Gastrocnemius medialis (tissue), 4 donors: ENCODE data around the gene CPNE5. TPM values are rescaled to one million over a fixed set of nuclear protein-coding genes. Genes with fewer than 3 reads are reported as not detected.

Experiments
- ATAC-seq, 2 donors: fragments of 150-250 bp; one replicate each; pipeline ENCODE4 v1.9.1; 2016
- DNase-seq, 2 donors: peaks; one replicate each; pipeline ENCODE4 v3.0.0-alpha.2; 2019
- H3K27ac ChIP-seq, 4 donors: fragments of 200-600 bp; sonication (generic); 1 replicate in 1 of 4; 2 replicates in 3 of 4; pipeline ENCODE4 v1.5.1; 2016 to 2018; ENCODE audit warnings: mild to moderate bottlenecking in 2 of 4, moderate library complexity in 1 of 4
- H3K27me3 ChIP-seq, 3 donors: fragments of 200-600 bp; sonication (generic) in 2 of 3; 1 replicate in 1 of 3; 2 replicates in 2 of 3; pipeline versions ENCODE4 v1.5.1 to v1.6.0; 2016 to 2019; ENCODE audit warnings: mild to moderate bottlenecking in 1 of 3, moderate library complexity in 1 of 3
- H3K36me3 ChIP-seq, 2 donors: fragments of 200-600 bp; sonication (generic) in 1 of 2; one replicate each; pipeline ENCODE4 v1.5.1; 2017 to 2018
- H3K4me1 ChIP-seq, 2 donors: fragments of 200-600 bp; sonication (generic) in 1 of 2; one replicate each; pipeline ENCODE4 v1.5.1; 2016 to 2017; ENCODE audit warnings: mild to moderate bottlenecking in 2 of 2
- H3K4me3 ChIP-seq, 4 donors: fragments of 200-600 bp; sonication (generic) in 3 of 4; 1 replicate in 1 of 4; 2 replicates in 3 of 4; pipeline ENCODE4 v1.5.1; 2016 to 2019; ENCODE audit warnings: mild to moderate bottlenecking in 2 of 4
- H3K9me3 ChIP-seq, 3 donors: fragments of 200-600 bp; sonication (generic) in 2 of 3; 1 replicate in 1 of 3; 2 replicates in 2 of 3; pipeline ENCODE4 v1.5.1; 2016 to 2019
- CTCF ChIP-seq, 5 experiments: fragments of 450-650 bp in 3 of 5; fragments of 200-600 bp in 2 of 5; sonication (generic) in 2 of 5; IDR thresholded peaks in 4 of 5; conservative IDR thresholded peaks in 1 of 5; 1 replicate in 4 of 5; 2 replicates in 1 of 5; pipeline ENCODE4 v1.5.1; 2016 to 2019; ENCODE audit warnings: antibody characterized with exemption in 5 of 5, mild to moderate bottlenecking in 3 of 5, moderate library complexity in 3 of 5
- POLR2A ChIP-seq, 2 donors: fragments of 450-650 bp; IDR thresholded peaks; one replicate each; pipeline ENCODE4 v1.6.1; 2017; ENCODE audit warnings: antibody characterized with exemption in 2 of 2, mild to moderate bottlenecking in 2 of 2, moderate library complexity in 2 of 2
- in situ Hi-C, 4 donors: fragments of 200-750 bp; cut with MboI; loops; one replicate each; pipeline versions ENCODE4 v1.15.0 to v1.8.0; 2017; ENCODE audit warnings: low sequenced_read_pairs in 4 of 4
- intact Hi-C: fragments of 100-400 bp; cut with DNase I; formaldehyde crosslinking; loops from one replicate; pipeline ENCODE4 v1.15.1; 2023; ENCODE audit warnings: low total_unique reads
- total RNA-seq, 4 donors: library from RNA; depleted of rRNA; stranded (reverse); fragments of >200 nt; gene quantifications; one replicate each; pipeline versions ENCODE4 v1.1.0 to v1.2.3, GENCODE V29; 2016

CPNE5 gene
- total RNA-seq, 4 donors from 2014 or later = 0.11 TPM; not detected in 3

DNA sequence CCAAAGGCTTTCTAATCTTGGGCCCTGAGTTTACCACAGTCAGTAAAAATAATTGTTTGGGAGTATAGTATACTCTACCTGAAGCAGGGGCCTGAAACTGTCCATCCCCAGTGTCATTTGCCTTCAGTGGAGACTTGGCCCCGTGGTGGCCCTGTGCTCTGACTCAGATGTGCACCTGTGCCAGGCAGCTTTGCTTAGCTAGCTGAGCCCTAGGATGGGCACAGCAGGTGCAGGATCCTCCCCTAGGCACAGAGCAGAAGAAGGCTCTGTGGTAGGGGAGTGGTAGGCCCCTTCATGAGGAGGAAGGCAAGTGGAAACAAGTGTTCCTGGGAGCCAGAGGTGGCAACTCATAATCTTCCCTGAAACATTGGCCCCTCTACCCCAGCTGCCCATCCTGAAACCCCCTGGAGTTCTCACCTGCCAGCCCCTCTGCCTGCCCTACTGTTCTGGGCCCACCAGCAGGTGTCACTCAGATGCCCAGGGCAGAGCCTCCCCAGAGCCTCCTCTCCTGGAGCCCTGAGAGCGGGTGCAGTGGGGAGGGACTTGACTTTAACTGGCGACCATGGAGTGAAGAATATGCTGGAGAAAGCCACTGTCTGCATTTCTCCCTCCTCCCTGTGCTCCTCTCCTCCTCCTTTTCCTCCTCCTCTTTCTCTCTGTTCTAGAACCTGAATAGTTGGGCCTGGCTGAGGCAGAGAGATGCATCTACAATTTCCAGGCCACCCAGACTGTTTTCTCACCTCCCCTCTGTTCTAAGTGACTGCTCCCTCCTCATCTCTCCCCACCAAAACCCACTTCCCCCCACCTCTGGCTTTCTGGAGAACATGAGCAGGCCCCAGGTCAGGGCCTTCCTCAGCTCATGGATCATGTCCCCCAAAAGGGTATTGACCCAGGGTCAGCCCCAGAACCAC is 2.9 kb downstream of the CPNE5 start:
- no peak overlapping the region for H3K27ac ChIP-seq
- no peak for TF ChIP-seq POLR2A (IDR thresholded peaks at IDR 0.05)
- no peak for TF ChIP-seq CTCF (IDR thresholded peaks at IDR 0.05 in 4 of 5, conservative IDR thresholded peaks at IDR 0.05 in 1 of 5)
- ATAC-seq = no peak
- in situ Hi-C loops (no loop called here), intact Hi-C loops (no loop called here)
- DNase-seq = no peak
- H3K36me3 ChIP-seq = no peaks in the 10 kb centered on the region
- no peaks in the 10 kb centered on the region for H3K9me3 ChIP-seq
- H3K27me3 ChIP-seq = peaks cover 0 to 3% (median 0%) of the 10 kb centered on the region in 3 donors
- no peak overlapping the region for H3K4me3 ChIP-seq
- H3K4me1 ChIP-seq = peaks cover 14 to 18% of the 10 kb centered on the region in 2 donors

- no peak overlapping the region for H3K4me3 ChIP-seq
Measured at GRCh38 chr6:36834576-36835341, 4.5 kb downstream of the CPNE5 start.

GRCh38 chr6:36833182-36833789 is 6.0 kb downstream of the CPNE5 start:
- H3K4me3 ChIP-seq = no peak overlapping the region
- H3K27ac ChIP-seq = no peak overlapping the region
- H3K9me3 ChIP-seq = no peaks in the 10 kb centered on the region
- H3K27me3 ChIP-seq = no peaks in the 10 kb centered on the region
- no peak for TF ChIP-seq CTCF (IDR thresholded peaks at IDR 0.05 in 4 of 5, conservative IDR thresholded peaks at IDR 0.05 in 1 of 5)
- TF ChIP-seq POLR2A (IDR thresholded peaks at IDR 0.05) = no peak
- no peaks in the 10 kb centered on the region for H3K36me3 ChIP-seq
- intact Hi-C loops = no loop called here
- no peak for DNase-seq
- peaks cover 17 to 26% of the 10 kb centered on the region in 2 donors for H3K4me1 ChIP-seq
- in situ Hi-C loops = no loop called here
- no peak for ATAC-seq

More at GRCh38 chr6:36834576-36835341, 4.5 kb downstream of the CPNE5 start:
- H3K27me3 ChIP-seq = peaks cover 0 to 3% (median 0%) of the 10 kb centered on the region in 3 donors
- H3K4me1 ChIP-seq = peaks cover 11 to 14% of the 10 kb centered on the region in 2 donors
- H3K27ac ChIP-seq = no peak overlapping the region
- intact Hi-C loops (no loop called here), in situ Hi-C loops (no loop called here)
- H3K36me3 ChIP-seq = no peaks in the 10 kb centered on the region
- no peak for TF ChIP-seq POLR2A (IDR thresholded peaks at IDR 0.05)
- TF ChIP-seq CTCF (IDR thresholded peaks at IDR 0.05 in 4 of 5, conservative IDR thresholded peaks at IDR 0.05 in 1 of 5) = no peak
- H3K9me3 ChIP-seq = no peaks in the 10 kb centered on the region
- ATAC-seq = no peak
- DNase-seq = no peak

DNA sequence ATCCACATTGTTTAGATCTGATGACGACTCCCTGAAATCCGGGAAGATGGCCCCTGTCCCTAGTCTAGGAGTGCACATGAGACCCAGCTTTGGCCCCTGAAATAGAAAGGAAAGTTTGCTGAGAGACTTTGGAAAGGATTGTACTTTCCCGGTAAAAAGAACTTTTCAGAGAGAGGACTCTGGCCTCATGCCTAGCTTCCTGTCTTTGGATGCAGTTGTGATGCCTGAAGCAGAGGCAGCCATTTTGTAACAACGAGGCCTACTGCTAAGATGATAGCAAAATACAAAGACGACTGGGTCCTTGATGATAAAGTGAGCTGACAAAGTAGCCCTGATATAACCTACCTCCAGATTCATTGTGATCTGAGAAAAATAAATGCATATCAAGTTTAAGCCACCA is 6.9 kb downstream of the CPNE5 start:
- H3K9me3 ChIP-seq = no peaks in the 10 kb centered on the region
- TF ChIP-seq POLR2A (IDR thresholded peaks at IDR 0.05) (no peak), CTCF (IDR thresholded peaks at IDR 0.05 in 4 of 5, conservative IDR thresholded peaks at IDR 0.05 in 1 of 5) (no peak)
- no peak overlapping the region for H3K4me3 ChIP-seq
- in situ Hi-C loops (no loop called here), intact Hi-C loops (no loop called here)
- peaks cover 17 to 26% of the 10 kb centered on the region in 2 donors for H3K4me1 ChIP-seq
- DNase-seq (no peak), ATAC-seq (no peak)
- no peak overlapping the region for H3K27ac ChIP-seq
- no peaks in the 10 kb centered on the region for H3K27me3 ChIP-seq
- H3K36me3 ChIP-seq = no peaks in the 10 kb centered on the region
